ENCODE data around the gene PAOX.

PAOX gene

GRCh38 chr10:133397938-133398337, 18.9 kb downstream of the PAOX start:
- no peak overlapping the region for H4K8ac ChIP-seq (ENCODE audit: low read depth, low read length)
- H3K4me1 ChIP-seq (ENCODE audit: control insufficient read depth in 1 of 2, insufficient read depth in 2 of 2, low read length in 2 of 2), result peaks cover 0 to 4% of the 10 kb centered on the region in 2 experiments
- no peak overlapping the region for H3K4me2 ChIP-seq (ENCODE audit: low read length)
- WGBS (ENCODE audit: extremely low coverage, insufficient coverage, insufficient read length), result no CpG with 5 or more reads among the region's 7 CpGs
- no peak overlapping the region for H2AK5ac ChIP-seq (ENCODE audit: low read length)
- H2BK120ac ChIP-seq (ENCODE audit: insufficient read depth, low read length, poor library complexity), result no peak overlapping the region
- H3K79me1 ChIP-seq (ENCODE audit: low read length), result peaks cover 8% of the 10 kb centered on the region
- peaks cover 9% of the 10 kb centered on the region for H3K79me2 ChIP-seq (ENCODE audit: control insufficient read depth, insufficient read depth, low read length, poor library complexity)
- H4K91ac ChIP-seq (ENCODE audit: low read depth, low read length), result no peak overlapping the region
- H3K18ac ChIP-seq (ENCODE audit: low read length), result peak overlapping the region; percentile 62
- no peak overlapping the region for H3K9ac ChIP-seq (ENCODE audit: low read length)
- H3K27me3 ChIP-seq (ENCODE audit: insufficient read depth, low read length), result no peaks in the 10 kb centered on the region
- H2BK5ac ChIP-seq (ENCODE audit: low read depth, low read length, poor library complexity), result no peak overlapping the region
- H3K4me3 ChIP-seq (ENCODE audit: low read depth, low read length), result no peak overlapping the region
- H3K9me3 ChIP-seq (ENCODE audit: insufficient read depth, low read depth, low read length), result peaks cover 5% of the 10 kb centered on the region
- H3K14ac ChIP-seq (ENCODE audit: low read length), result no peak overlapping the region
- no peak overlapping the region for H3K27ac ChIP-seq (ENCODE audit: low read depth, low read length)
- H2BK12ac ChIP-seq (ENCODE audit: low read length), result no peak overlapping the region
- H3K4ac ChIP-seq (ENCODE audit: low read depth, low read length), result no peak overlapping the region
- no peak overlapping the region for H3K23ac ChIP-seq (ENCODE audit: low read length)
- DNase-seq, result no peak
- H4K12ac ChIP-seq (ENCODE audit: low read depth, low read length), result no peak overlapping the region
- no peak overlapping the region for H2AFZ ChIP-seq (ENCODE audit: insufficient read depth, low read length, poor library complexity)
- peaks cover 43 to 65% of the 10 kb centered on the region in 2 experiments for H3K36me3 ChIP-seq (ENCODE audit: control insufficient read depth in 1 of 2, insufficient read depth in 2 of 2, low read length in 2 of 2)

DNA sequence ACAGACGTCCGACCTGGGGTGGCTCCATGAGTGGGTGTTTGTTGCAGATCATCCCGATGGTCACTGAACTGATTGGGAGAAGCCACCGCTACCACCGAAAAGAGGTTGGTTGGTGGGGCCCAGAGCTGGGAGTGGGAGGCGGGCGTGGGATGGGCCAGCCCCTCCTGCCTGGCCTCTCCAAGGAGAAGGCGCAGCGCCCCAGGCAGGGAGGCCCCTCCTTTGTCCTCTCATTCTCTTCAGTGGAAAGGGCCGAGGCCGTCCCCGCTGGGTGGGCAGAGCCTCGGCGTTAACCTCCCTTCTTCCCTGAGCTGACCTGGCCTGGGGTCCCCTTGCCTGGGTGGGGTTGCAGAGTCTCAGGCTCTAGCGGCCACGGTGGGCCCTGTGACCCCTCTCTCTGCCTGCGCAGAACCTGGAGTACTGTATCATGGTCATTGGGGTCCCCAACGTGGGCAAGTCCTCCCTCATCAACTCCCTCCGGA, 20.1 kb downstream of the PAOX start:
- no peak overlapping the region for H2BK12ac ChIP-seq (ENCODE audit: low read length)
- H4K12ac ChIP-seq (ENCODE audit: low read depth, low read length), result peak overlapping the region; percentile 26
- DNase-seq, result no peak
- no peak overlapping the region for H3K14ac ChIP-seq (ENCODE audit: low read length)
- no peak overlapping the region for H3K9ac ChIP-seq (ENCODE audit: low read length)
- H2BK120ac ChIP-seq (ENCODE audit: insufficient read depth, low read length, poor library complexity), result no peak overlapping the region
- peaks cover 5% of the 10 kb centered on the region for H3K9me3 ChIP-seq (ENCODE audit: insufficient read depth, low read depth, low read length)
- H3K27ac ChIP-seq (ENCODE audit: low read depth, low read length), result no peak overlapping the region
- no peak overlapping the region for H2BK5ac ChIP-seq (ENCODE audit: low read depth, low read length, poor library complexity)
- peaks cover 47 to 74% of the 10 kb centered on the region in 2 experiments for H3K36me3 ChIP-seq (ENCODE audit: control insufficient read depth in 1 of 2, insufficient read depth in 2 of 2, low read length in 2 of 2)
- H3K4ac ChIP-seq (ENCODE audit: low read depth, low read length), result no peak overlapping the region
- H2AFZ ChIP-seq (ENCODE audit: insufficient read depth, low read length, poor library complexity), result no peak overlapping the region
- peaks cover 3 to 4% of the 10 kb centered on the region in 2 experiments for H3K4me1 ChIP-seq (ENCODE audit: control insufficient read depth in 1 of 2, insufficient read depth in 2 of 2, low read length in 2 of 2)
- peaks cover 4% of the 10 kb centered on the region for H3K79me1 ChIP-seq (ENCODE audit: low read length)
- H2AK5ac ChIP-seq (ENCODE audit: low read length), result no peak overlapping the region
- H3K4me3 ChIP-seq (ENCODE audit: low read depth, low read length), result no peak overlapping the region
- H3K18ac ChIP-seq (ENCODE audit: low read length), result no peak overlapping the region
- no CpG with 5 or more reads among the region's 19 CpGs for WGBS (ENCODE audit: extremely low coverage, insufficient coverage, insufficient read length)
- no peak overlapping the region for H3K23ac ChIP-seq (ENCODE audit: low read length)
- no peak overlapping the region for H3K4me2 ChIP-seq (ENCODE audit: low read length)
- H4K8ac ChIP-seq (ENCODE audit: low read depth, low read length), result no peak overlapping the region
- no peaks in the 10 kb centered on the region for H3K27me3 ChIP-seq (ENCODE audit: insufficient read depth, low read length)
- no peak overlapping the region for H4K91ac ChIP-seq (ENCODE audit: low read depth, low read length)
- peaks cover 8% of the 10 kb centered on the region for H3K79me2 ChIP-seq (ENCODE audit: control insufficient read depth, insufficient read depth, low read length, poor library complexity)

DNA sequence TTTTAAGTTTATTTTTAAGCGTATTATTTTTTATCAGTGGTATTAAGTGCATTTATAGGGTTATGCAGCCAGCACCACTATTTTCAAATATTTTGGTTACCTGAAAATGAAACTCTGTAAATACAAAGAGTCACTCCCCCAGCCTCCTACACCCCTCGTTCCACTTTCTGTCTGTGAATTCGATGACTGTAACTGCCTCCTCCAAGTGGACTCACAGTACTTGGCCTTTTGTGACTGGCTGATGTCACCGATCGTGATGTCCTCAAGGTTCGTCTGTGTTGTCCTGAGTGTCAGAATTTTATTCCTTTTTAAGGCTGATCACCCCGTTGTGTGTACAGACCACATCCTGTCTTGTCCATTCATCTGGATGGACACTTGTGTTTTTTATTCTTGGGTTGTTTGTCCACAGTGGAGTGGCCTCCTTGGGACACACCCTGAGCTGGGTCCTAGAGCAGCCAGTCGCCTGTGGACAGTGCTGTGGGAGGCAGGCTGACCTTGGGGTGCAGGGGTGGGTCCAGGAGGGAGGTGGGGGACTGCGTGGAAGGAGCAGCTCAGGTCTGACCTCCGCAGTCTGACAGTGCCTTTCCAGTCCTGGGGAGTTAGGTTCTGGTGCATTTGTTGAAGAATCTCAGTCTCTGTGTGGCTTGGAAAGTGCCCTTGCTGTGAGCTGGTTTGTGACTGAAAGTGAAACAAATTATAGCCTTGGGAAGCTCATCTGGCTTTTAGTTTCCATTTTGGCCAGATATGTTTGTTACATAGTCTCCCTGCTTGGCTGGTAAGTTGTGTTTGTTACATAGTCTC, 21.8 kb downstream of the PAOX start:
- Histone ChIP-seq H3K4ac (ENCODE audit: low read depth, low read length) (no peak overlapping the region), H3K4me2 (ENCODE audit: low read length) (no peak overlapping the region), H4K8ac (ENCODE audit: low read depth, low read length) (no peak overlapping the region), H2AFZ (ENCODE audit: insufficient read depth, low read length, poor library complexity) (no peak overlapping the region), H3K18ac (ENCODE audit: low read length) (no peak overlapping the region), H2BK120ac (ENCODE audit: insufficient read depth, low read length, poor library complexity) (no peak overlapping the region), H3K23ac (ENCODE audit: low read length) (no peak overlapping the region), H4K91ac (ENCODE audit: low read depth, low read length) (no peak overlapping the region), H4K12ac (ENCODE audit: low read depth, low read length) (no peak overlapping the region), H3K79me2 (ENCODE audit: control insufficient read depth, insufficient read depth, low read length, poor library complexity) (no peaks in the 10 kb centered on the region), H3K27me3 (ENCODE audit: insufficient read depth, low read length) (no peaks in the 10 kb centered on the region), H3K14ac (ENCODE audit: low read length) (no peak overlapping the region), H2AK5ac (ENCODE audit: low read length) (no peak overlapping the region), H3K9me3 (ENCODE audit: insufficient read depth, low read depth, low read length) (peaks cover 2% of the 10 kb centered on the region), H3K4me1 (ENCODE audit: control insufficient read depth in 1 of 2, insufficient read depth in 2 of 2, low read length in 2 of 2) (peaks cover 0 to 3% of the 10 kb centered on the region in 2 experiments), H3K79me1 (ENCODE audit: low read length) (no peaks in the 10 kb centered on the region), H3K4me3 (ENCODE audit: low read depth, low read length) (no peak overlapping the region), H3K9ac (ENCODE audit: low read length) (no peak overlapping the region), H3K27ac (ENCODE audit: low read depth, low read length) (no peak overlapping the region), H3K36me3 (ENCODE audit: control insufficient read depth in 1 of 2, insufficient read depth in 2 of 2, low read length in 2 of 2) (peaks cover 47 to 70% of the 10 kb centered on the region in 2 experiments), H2BK5ac (ENCODE audit: low read depth, low read length, poor library complexity) (no peak overlapping the region), H2BK12ac (ENCODE audit: low read length) (no peak overlapping the region)
- no peak for DNase-seq
- no CpG with 5 or more reads among the region's 10 CpGs for WGBS (ENCODE audit: extremely low coverage, insufficient coverage, insufficient read length)

DNA sequence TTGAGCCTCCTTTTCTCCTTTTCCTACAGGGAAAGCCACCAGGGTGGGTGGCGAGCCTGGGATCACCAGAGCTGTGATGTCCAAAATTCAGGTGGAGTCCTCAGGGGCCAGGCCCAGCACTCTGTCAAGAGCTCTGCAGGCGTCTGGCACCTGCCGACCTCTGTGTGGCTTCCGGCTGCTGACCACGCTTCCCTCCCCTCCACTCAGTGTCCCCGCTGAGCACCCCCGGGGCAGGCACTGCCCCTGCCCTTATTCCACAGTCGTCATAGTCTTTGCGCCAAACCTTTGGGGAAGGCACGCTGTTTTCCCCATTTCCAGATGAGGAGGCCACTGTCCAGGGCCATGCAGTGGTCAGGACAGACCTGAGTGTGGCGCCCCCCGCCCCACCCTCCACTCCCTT, 22.4 kb downstream of the PAOX start:
- no CpG with 5 or more reads among the region's 12 CpGs for WGBS (ENCODE audit: extremely low coverage, insufficient coverage, insufficient read length)
- H2BK120ac ChIP-seq (ENCODE audit: insufficient read depth, low read length, poor library complexity), result no peak overlapping the region
- H2AK5ac ChIP-seq (ENCODE audit: low read length), result no peak overlapping the region
- H3K27ac ChIP-seq (ENCODE audit: low read depth, low read length), result no peak overlapping the region
- H3K79me1 ChIP-seq (ENCODE audit: low read length), result no peaks in the 10 kb centered on the region
- no peak overlapping the region for H3K23ac ChIP-seq (ENCODE audit: low read length)
- peaks cover 2% of the 10 kb centered on the region for H3K9me3 ChIP-seq (ENCODE audit: insufficient read depth, low read depth, low read length)
- no peak overlapping the region for H3K9ac ChIP-seq (ENCODE audit: low read length)
- no peak overlapping the region for H4K12ac ChIP-seq (ENCODE audit: low read depth, low read length)
- no peak overlapping the region for H2BK12ac ChIP-seq (ENCODE audit: low read length)
- peaks cover 44 to 67% of the 10 kb centered on the region in 2 experiments for H3K36me3 ChIP-seq (ENCODE audit: control insufficient read depth in 1 of 2, insufficient read depth in 2 of 2, low read length in 2 of 2)
- H3K4me3 ChIP-seq (ENCODE audit: low read depth, low read length), result no peak overlapping the region
- no peaks in the 10 kb centered on the region for H3K27me3 ChIP-seq (ENCODE audit: insufficient read depth, low read length)
- H2AFZ ChIP-seq (ENCODE audit: insufficient read depth, low read length, poor library complexity), result no peak overlapping the region
- H3K79me2 ChIP-seq (ENCODE audit: control insufficient read depth, insufficient read depth, low read length, poor library complexity), result no peaks in the 10 kb centered on the region
- H2BK5ac ChIP-seq (ENCODE audit: low read depth, low read length, poor library complexity), result no peak overlapping the region
- no peak overlapping the region for H4K8ac ChIP-seq (ENCODE audit: low read depth, low read length)
- H3K18ac ChIP-seq (ENCODE audit: low read length), result no peak overlapping the region
- H3K14ac ChIP-seq (ENCODE audit: low read length), result no peak overlapping the region
- no peak for DNase-seq
- H3K4me1 ChIP-seq (ENCODE audit: control insufficient read depth in 1 of 2, insufficient read depth in 2 of 2, low read length in 2 of 2), result peaks cover 0 to 3% of the 10 kb centered on the region in 2 experiments
- H4K91ac ChIP-seq (ENCODE audit: low read depth, low read length), result no peak overlapping the region
- no peak overlapping the region for H3K4ac ChIP-seq (ENCODE audit: low read depth, low read length)
- no peak overlapping the region for H3K4me2 ChIP-seq (ENCODE audit: low read length)

All from trophoblast cell (in vitro differentiated cells and primary cell).